ENCODE data around the gene CREB3L2.

- no peak for TF ChIP-seq CTCF (IDR thresholded peaks at IDR 0.05)
- TF ChIP-seq POLR2A (IDR thresholded peaks at IDR 0.05), result no peak
Measured at GRCh38 chr7:138049505-138050116, 47.7 kb upstream of the CREB3L2 start.
